ENCODE data around the gene HSPA4L.

- no peak for TF ChIP-seq CTCF (IDR thresholded peaks at IDR 0.05)
- no peak for TF ChIP-seq POLR2A (IDR thresholded peaks at IDR 0.05)
Observed at GRCh38 chr4:127888559-127888958, 106.4 kb downstream of the HSPA4L start.
